Measurements from ENCODE around the gene CFAP92.

Gene CFAP92

GRCh38 chr3:128991355-128991895, 2.5 kb downstream of the CFAP92 start:
- no peak for DNase-seq (ENCODE audit: low read depth)

DNA sequence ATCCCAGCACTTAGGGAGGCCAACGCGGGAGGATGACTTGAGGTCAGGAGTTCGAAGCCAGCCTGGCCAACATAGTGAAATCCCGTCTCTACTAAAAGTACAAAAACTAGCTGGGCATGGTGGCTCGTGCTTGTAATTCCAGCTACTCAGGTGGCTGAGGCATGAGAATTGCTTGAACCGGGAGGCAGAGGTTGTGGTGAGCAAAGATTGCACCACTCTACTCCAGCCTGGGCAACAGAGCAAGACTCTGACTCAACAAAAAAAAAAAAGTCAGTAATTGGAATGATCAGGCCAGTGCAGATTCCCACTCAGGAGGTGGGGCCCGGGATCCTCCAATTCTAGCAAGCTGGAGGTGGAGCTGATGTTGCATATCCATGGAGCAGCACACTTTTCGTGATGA, 5.6 kb downstream of the CFAP92 start:
- no peak for DNase-seq (ENCODE audit: low read depth)

GRCh38 chr3:128987302-128988100, 6.4 kb downstream of the CFAP92 start:
- DNase-seq (ENCODE audit: low read depth) = no peak

DNA sequence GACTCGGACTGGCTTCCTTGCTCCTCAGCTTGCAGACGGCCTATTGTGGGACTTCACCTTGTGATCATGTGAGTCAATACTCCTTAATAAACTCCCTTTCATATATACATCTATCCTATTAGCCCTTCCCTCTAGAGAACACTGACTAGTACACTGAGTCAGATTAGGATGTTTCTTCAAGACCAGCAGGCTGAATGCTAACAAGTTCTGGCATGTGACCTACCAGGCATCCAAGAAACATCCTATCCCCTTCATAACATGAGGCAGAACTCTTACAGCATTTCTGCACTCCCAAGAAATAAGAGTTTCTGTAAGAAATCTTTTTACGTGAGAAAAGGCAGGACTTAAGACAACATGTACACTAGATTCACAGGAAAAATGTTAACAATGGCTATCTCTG, 9.3 kb downstream of the CFAP92 start:
- no peak for DNase-seq (ENCODE audit: low read depth)

DNA sequence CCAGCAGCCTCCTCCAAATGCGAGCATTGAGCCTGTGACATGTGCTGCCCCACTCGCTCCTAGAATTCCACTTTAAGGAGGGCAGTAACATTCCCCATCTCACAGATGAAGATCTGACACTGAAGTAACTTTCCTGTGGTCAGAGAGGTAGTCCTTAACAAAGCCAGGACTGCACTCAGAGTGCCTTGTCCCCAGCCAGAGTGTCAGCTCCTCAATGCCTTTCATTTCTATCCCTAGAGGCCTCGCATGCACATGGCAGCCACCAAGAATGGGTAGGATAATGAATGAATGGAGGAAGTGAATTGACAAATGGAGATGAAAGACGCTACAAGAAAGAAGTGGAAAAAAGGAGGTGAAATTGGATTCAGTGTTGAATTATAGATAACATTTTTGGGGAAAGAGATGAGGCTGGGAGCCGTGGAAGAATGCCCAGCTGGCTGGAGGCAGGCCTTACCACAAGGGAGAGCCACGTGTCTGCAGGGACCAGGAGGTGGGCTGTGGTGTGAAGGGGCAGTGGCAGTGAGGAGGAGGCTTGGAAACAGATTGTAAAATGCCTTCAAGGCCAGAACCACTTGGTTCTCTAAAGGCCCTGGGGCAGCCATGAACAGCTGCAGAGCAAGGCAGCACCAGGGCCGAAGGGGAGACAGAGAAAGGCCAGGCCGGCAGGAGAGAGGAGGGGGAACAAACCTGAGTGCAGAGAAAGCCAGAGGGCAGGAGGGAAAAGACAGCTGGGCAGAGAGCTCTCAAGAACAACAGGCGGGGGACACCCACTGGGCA, 10.4 kb downstream of the CFAP92 start:
- no peak for DNase-seq (ENCODE audit: low read depth)

DNA sequence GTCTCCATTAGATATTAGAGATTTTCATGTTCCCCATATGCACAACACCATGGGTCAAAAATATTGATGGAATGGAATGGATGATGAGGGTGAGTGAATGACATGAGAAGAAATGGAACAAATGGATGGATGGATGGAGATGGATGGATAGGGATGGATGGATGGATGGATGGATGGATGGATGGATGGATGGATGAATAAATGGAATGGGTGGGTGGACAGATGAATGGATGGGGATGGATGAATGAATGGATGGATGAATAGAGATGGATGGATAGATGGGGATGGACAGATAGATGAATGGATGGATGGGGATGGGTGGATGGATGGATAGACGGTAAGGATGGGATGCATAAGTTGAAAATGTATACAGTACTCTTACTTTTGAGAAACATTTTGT, 18.6 kb downstream of the CFAP92 start:
- DNase-seq (ENCODE audit: low read depth) = no peak

GRCh38 chr3:128973988-128974564, 19.8 kb downstream of the CFAP92 start:
- DNase-seq (ENCODE audit: low read depth) = no peak

- DNase-seq (ENCODE audit: low read depth) = no peak
Observed at GRCh38 chr3:128971421-128972100, 22.3 kb downstream of the CFAP92 start.

DNA sequence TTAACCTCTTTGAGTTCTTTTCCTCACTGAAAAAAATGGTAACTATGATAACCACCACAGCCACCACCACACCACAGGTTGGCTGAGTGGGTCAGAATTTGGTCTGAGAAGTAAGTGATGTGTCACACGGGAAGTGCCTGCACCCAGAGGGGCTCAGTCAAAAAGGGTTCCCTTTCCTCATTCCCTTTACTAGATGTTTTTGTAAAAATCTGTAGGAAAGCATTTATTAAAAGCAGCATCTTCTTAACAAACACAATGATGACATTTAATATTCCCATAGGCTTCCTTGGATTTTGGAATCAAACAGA, 23.2 kb downstream of the CFAP92 start:
- no peak for DNase-seq (ENCODE audit: low read depth)

- DNase-seq (ENCODE audit: low read depth) = peak; percentile 53
Observed at GRCh38 chr3:128969993-128970739, 23.7 kb downstream of the CFAP92 start.

GRCh38 chr3:128967748-128968355, 26.0 kb downstream of the CFAP92 start:
- DNase-seq (ENCODE audit: low read depth) = no peak

DNA sequence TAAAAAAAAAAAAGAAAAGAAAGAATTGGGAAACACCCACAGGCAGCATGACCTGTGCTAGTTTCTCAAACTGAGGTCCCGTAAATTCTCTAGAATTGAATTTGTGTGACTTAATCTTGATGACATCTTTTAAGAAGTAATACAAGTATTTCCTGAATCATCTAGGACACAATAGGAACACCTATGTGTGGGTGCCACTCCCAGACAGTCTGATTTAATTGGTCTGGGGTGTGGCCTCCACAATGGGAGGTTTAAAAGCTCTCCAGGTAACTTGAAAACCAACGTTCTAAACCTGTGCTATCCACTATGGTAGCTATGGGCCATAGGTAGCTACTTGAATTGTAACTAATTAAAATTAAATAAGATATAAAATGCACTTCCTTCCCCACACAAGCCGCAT, 28.1 kb downstream of the CFAP92 start:
- DNase-seq (ENCODE audit: low read depth) = no peak

DNA sequence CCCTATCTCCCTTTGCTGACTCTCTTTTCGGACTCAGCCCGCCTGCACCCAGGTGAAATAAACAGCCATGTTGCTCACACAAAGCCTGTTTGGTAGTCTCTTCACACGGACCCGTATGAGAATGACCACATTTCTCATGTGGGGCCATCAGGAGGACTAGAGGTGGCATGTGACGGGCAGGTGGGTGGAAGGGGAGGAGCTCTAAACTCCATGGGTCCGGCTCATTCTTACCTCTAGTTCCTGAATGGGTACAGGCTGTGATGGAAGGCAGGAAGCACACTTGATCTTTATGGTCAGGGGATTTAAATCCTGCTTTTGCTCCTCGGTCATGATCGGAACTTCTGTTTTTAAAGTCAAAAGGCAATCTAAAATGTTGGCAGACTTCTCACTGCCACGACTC, 28.6 kb downstream of the CFAP92 start:
- no peak for DNase-seq (ENCODE audit: low read depth)

DNA sequence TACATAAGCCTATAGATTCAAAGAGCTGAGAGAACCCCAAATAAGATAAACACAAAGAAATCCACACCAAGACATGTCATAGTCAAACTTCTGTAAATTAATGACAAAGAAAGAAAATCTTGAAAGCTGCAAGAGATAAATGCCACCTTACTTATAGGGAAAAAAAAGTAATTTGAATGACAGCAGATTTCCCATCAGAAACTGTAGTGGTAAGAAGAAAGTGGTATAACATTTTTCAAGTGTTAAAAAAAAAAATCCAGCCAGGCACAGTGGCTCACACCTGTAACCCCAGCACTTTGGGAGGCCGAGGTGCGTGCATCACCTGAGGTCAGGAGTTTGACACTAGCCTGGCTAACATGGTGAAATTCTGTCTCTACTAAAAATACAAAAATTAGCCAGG, 37.4 kb downstream of the CFAP92 start:
- DNase-seq (ENCODE audit: low read depth) = no peak

DNA sequence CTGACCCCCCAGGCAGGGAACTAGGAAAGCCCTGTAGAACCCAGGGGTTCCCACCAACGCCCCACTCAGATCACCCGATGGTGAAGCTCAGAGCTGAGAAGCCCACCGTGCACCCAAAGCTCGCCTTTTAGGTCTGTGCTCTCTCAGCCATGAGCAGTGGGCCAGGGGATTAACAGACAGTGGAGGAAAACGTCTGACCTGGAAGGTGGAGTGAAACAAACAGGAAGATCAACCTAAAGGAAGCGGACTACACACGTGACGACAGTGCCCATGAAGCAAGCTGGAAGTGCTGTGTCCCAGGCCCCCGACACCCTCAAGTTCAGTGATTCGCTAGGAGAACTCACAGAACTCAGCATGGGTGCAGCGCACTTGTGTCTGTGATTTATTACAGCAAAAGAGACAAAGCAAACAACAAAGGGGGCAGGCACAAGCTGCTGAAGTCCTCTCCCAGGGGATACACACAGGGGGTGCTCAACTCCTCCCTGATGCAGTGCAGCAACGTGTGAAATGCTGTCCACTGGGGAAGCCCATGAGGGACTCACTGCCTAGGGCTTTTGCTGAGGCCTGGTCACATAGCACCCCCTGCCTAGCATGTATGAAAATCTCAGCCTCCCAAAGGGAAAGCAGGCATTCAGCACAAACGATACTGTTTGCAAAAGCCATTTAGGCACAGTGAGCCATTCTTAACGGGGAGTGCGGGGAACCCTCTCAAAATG, 43.5 kb downstream of the CFAP92 start:
- no peak for DNase-seq (ENCODE audit: low read depth)

DNA sequence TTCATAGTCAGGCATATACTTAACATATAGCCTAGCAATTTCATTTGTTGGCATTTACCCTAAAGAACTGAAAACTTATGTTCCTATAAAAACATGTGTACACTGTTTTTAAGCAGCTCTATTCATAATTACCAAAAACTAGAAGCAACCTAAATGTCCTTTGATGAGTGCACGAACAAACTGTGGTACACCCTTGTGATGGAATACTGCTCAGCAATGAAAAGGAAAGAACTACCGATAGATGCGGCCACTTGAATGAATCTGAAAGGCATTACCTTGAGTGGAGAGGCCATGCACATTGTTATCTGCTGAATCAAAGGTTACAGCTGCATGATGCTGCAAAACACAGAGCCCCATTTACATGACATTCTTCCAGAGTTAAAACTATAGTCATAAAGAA, 44.7 kb downstream of the CFAP92 start:
- DNase-seq (ENCODE audit: low read depth) = no peak

- no peak for DNase-seq (ENCODE audit: low read depth)
Observed at GRCh38 chr3:128946411-128946810, 47.5 kb downstream of the CFAP92 start.

DNA sequence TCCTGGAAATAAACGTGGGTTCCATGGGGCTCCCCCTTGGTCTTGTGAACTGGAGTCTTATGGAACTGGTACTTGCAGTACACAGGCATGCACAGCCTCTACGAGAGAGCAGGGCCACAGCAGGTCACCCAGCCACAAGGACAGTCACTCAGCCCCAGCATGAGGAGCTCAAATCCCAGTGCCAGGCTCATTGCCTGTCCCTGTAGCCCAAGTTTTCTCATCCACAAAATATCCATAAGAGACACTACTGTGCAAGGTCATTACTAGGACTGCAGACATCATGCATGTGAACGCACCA, 48.0 kb downstream of the CFAP92 start:
- DNase-seq (ENCODE audit: low read depth) = no peak

- no peak for DNase-seq (ENCODE audit: low read depth)
Observed at GRCh38 chr3:128945041-128945877, 48.6 kb downstream of the CFAP92 start.
